ENCODE measurements around the gene GORASP2.

The GORASP2 gene

DNA sequence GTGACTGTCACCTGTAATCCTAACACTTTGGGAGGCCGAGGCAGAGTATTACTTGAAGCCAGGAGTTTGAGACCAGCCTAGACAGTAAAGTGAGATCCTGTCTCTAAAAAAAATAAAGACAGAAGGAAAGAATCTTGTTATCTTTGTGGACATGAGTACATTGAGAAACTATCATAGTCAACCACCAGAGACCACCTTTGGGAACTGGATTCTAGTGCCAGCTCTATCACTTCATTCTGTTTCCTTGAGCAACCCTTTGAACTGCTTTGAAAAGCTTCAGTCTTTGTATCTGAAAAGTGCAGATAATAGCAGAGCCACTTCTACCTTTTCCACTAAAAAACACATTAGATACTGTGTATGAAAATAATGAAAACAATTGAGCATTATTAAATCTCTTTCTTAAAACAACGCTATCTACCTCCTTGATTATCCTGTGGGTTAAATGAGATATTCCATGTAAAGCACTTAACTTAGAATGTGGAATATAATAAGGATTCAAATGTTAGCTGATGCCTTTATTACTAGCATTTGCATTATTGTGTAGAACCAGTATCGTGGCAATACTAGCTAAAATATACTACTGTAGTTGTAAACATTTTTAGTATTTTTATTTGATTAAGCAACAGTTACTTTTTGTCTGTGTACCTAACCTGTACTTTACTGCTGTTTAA lies 8.8 kb downstream of the GORASP2 start:
- TF ChIP-seq, protein P1, sequence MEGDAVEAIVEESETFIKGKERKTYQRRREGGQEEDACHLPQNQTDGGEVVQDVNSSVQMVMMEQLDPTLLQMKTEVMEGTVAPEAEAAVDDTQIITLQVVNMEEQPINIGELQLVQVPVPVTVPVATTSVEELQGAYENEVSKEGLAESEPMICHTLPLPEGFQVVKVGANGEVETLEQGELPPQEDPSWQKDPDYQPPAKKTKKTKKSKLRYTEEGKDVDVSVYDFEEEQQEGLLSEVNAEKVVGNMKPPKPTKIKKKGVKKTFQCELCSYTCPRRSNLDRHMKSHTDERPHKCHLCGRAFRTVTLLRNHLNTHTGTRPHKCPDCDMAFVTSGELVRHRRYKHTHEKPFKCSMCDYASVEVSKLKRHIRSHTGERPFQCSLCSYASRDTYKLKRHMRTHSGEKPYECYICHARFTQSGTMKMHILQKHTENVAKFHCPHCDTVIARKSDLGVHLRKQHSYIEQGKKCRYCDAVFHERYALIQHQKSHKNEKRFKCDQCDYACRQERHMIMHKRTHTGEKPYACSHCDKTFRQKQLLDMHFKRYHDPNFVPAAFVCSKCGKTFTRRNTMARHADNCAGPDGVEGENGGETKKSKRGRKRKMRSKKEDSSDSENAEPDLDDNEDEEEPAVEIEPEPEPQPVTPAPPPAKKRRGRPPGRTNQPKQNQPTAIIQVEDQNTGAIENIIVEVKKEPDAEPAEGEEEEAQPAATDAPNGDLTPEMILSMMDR (IDR thresholded peaks at IDR 0.05) = no peak

DNA sequence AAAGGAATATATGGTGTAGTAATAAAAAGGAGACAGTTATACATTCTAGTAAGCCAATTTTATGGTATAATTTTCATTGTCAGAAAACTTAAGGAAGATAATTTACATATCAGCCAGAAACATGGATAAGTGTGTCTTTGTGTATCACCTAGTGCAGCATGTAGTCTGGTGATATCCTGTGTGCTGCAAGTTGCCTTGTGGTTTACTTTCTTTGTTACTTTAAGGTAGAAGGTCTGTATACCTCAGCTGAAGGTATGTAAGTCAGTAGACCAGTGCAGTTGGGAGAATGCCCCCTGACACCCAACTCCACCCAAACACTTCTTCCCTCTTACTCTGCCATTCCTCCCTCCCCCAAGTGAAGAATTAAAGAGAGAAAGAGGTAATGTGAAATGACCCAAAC lies 11.0 kb downstream of the GORASP2 start:
- TF ChIP-seq, protein P1 (IDR thresholded peaks at IDR 0.05) = no peak

DNA sequence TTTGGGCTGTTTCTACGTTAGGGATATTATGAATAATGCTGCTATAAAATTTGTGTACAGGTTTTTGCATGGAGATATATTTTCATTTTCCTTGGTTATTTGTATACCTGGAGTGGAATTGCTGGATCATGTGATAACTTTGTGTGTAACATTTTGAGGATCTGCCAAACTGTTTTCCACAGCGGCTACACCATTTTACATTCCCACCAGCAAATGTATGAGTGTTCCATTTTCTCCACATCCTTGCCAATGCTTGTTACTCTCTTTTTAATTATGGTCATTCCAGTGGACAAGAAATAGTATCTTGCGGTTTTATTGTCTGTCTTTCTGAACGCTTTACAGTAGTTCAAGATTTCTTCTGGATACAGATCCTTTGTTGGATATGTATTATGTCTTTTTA lies 13.6 kb downstream of the GORASP2 start:
- TF ChIP-seq, protein P1 (IDR thresholded peaks at IDR 0.05) = no peak

DNA sequence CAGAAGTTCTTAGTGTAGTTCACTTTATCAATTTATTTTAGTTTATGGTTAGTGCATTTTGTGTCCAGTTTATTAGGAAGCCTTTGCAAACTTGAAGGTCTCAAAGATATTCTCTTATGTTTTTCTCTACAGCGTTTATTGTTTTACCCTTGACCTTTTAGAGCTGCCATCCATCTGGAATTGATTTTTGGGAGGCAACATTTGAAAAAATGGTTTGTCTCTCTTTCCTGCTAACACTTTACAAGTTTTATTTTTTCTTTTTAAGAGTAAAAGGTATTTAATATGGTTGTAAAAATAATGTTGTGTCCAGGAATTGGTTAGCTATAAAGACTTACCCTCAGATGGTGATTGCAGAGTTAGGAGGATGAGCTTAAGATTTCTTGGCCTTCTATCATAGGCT lies 14.0 kb downstream of the GORASP2 start:
- TF ChIP-seq, protein P1 (IDR thresholded peaks at IDR 0.05) = no peak

DNA sequence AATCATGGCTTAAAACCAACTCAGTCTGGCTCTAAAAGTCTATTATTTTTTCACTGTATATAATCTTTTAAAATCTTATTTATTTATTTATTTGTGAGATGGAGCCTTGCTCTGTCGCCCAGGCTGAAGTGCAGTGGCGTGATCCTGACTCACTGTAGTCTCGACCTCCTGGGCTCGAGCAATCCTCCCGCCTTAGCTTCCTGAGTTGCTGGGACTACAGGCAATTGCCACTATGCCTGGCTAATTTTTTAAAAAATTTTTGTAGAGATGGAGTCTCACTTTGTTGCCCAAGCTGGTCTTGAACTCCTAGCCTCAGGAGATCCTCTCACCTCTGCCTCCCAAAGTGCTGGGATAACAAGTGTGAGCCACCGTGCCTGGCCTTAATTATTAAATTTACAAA lies 14.5 kb downstream of the GORASP2 start:
- TF ChIP-seq, protein P1 (IDR thresholded peaks at IDR 0.05) = no peak

DNA sequence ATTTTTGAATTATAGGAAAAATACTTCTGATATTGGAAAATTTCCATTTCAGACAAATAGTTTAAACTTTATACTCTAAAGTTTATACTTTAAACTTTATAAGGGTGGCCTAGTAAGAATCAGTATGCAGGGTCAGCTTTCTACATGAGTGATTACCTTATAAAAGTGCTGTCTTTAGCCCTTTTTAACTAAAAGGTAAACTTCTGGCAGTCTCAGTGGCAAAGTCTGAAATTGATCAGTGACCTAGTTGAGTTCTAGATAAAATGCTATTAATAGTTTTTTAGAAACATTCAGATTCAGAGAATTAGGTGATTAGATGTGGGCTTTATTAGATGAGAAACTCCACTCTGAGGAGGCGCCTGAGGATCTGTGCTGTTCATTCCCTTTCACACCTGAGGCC lies 15.5 kb downstream of the GORASP2 start:
- TF ChIP-seq, protein P1 (IDR thresholded peaks at IDR 0.05) = no peak

DNA sequence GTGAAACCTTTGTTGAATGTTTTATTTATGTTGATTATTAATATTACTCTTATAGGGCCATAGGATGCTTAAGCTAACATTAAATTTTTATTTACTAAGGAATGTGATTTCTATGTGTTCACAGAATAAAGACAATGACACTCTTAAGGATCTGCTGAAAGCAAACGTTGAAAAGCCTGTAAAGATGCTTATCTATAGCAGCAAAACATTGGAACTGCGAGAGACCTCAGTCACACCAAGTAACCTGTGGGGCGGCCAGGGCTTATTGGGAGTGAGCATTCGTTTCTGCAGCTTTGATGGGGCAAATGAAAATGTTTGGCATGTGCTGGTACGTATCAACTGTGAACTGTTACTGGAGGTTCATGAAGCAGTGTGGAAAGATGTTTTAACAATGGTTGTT lies 20.4 kb downstream of the GORASP2 start:
- TF ChIP-seq, protein P1 (IDR thresholded peaks at IDR 0.05) = no peak
